NCI-H1930 (cell line): ENCODE measurements around the gene EIF1.
A peak's percentile ranks its signal among the peaks of the same experiment; 100 is the strongest.
"Not testable (repeated sequence)": the region's sequence is repeated elsewhere in the genome, so short reads cannot be mapped to it uniquely, and the experiment has no call there.

Experiments
- DNase-seq, 2 experiments: peaks; one replicate each; lab custom pipeline; 2025; lab: John Stamatoyannopoulos, UW

Gene EIF1

GRCh38 chr17:41655611-41656111 is 33.0 kb upstream of the EIF1 start:
- no peak for DNase-seq

GRCh38 chr17:41656249-41657023 is 32.2 kb upstream of the EIF1 start:
- no peak for DNase-seq

GRCh38 chr17:41657176-41657754 is 31.4 kb upstream of the EIF1 start:
- no peak for DNase-seq

GRCh38 chr17:41657936-41658335 is 30.7 kb upstream of the EIF1 start:
- DNase-seq, result no peak

GRCh38 chr17:41658846-41659245 is 29.8 kb upstream of the EIF1 start:
- DNase-seq, result no peak

- no peak for DNase-seq
Measured at GRCh38 chr17:41659427-41660212, 29.1 kb upstream of the EIF1 start.

GRCh38 chr17:41660221-41660711 is 28.4 kb upstream of the EIF1 start:
- DNase-seq, result no peak

- no peak for DNase-seq
Measured at GRCh38 chr17:41663451-41664171, 25.1 kb upstream of the EIF1 start.

GRCh38 chr17:41664172-41664457 is 24.6 kb upstream of the EIF1 start:
- no peak for DNase-seq

- no peak for DNase-seq
Measured at GRCh38 chr17:41664587-41665565, 23.8 kb upstream of the EIF1 start.

- peak; percentile 65 to 88 for DNase-seq
Measured at GRCh38 chr17:41665566-41666236, 23.0 kb upstream of the EIF1 start.

- DNase-seq, result peak in 1 of 2 experiments; percentile 39
Measured at GRCh38 chr17:41666237-41666641, 22.4 kb upstream of the EIF1 start.

- peak; percentile 69 to 77 for DNase-seq
Measured at GRCh38 chr17:41666708-41667279, 21.9 kb upstream of the EIF1 start.

- no peak for DNase-seq
Measured at GRCh38 chr17:41667280-41668041, 21.2 kb upstream of the EIF1 start.

GRCh38 chr17:41672153-41672552 is 16.5 kb upstream of the EIF1 start:
- no peak for DNase-seq

- DNase-seq, result not testable (repeated sequence)
Measured at GRCh38 chr17:41675157-41676057, 13.3 kb upstream of the EIF1 start.

GRCh38 chr17:41676058-41676419 is 12.6 kb upstream of the EIF1 start:
- no peak for DNase-seq

GRCh38 chr17:41678411-41678906 is 10.2 kb upstream of the EIF1 start:
- DNase-seq, result no peak
